ENCODE results near the gene ST7L.

GRCh38 chr1:112620377-112620695 is 1.4 kb upstream of the ST7L start:
- TF ChIP-seq CTCF (IDR thresholded peaks at IDR 0.05; ENCODE audit: borderline replicate concordance, extremely low read depth, low read length, poor library complexity, severe bottlenecking) (no peak), EZH2 (IDR thresholded peaks at IDR 0.05; ENCODE audit: borderline replicate concordance, low read depth, low read length, severe bottlenecking) (no peak)
